ENCODE data around the gene DCTN5.
A peak's percentile ranks its signal among the peaks of the same experiment; 100 is the strongest.
"Not testable (repeated sequence)": the region's sequence is repeated elsewhere in the genome, so short reads cannot be mapped to it uniquely, and the experiment has no call there.

Gene DCTN5

GRCh38 chr16:23694644-23695373 is 53.5 kb downstream of the DCTN5 start:
- no peak for DNase-seq

- DNase-seq: no peak
Observed at GRCh38 chr16:23695756-23696155, 54.5 kb downstream of the DCTN5 start.

DNA sequence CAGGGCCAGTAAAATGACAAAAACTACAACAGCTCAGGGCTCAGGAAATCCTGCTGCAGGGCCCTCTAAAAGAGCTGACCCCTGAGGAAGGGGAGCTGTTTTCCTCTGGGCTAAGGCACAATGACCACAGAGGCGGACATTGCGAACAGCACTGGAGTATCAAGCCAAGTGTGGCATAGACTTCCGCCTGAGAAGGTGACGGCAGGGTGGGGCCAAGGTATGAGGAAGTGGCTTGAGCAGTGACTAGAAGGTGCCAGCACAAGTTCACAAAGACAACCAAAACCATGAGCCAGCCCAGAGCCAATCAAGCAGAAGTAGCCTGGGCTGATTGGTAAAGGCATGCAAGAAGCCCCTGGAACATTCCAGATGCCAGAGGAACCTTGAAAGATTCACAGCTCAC is 57.8 kb downstream of the DCTN5 start:
- DNase-seq: no peak

- DNase-seq: no peak
Observed at GRCh38 chr16:23700093-23700492, 58.8 kb downstream of the DCTN5 start.

- DNase-seq: peak; percentile 2
Observed at GRCh38 chr16:23700509-23700908, 59.2 kb downstream of the DCTN5 start.

DNA sequence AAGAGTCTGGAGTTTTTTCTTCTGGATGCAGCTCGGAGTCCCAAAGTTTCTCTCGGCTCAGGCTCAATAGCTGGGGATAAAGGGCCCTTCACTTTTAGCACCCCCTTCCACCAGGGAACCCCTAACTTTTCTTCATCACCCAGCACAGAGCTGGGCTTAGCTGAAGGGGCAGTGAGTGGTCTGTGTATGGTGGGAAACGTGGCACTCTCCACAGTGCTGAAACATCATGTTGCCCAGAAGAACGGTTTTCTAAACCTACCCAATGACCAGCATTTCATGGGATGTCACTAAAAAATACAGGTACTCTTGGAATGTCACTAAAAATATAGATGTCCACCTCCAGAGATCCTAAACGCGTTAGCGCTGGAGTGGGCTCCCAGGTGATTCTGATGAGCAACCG is 59.8 kb downstream of the DCTN5 start:
- DNase-seq: no peak

GRCh38 chr16:23702951-23703350 is 61.7 kb downstream of the DCTN5 start:
- no peak for DNase-seq

GRCh38 chr16:23704772-23705516 is 63.7 kb downstream of the DCTN5 start:
- DNase-seq: no peak

DNA sequence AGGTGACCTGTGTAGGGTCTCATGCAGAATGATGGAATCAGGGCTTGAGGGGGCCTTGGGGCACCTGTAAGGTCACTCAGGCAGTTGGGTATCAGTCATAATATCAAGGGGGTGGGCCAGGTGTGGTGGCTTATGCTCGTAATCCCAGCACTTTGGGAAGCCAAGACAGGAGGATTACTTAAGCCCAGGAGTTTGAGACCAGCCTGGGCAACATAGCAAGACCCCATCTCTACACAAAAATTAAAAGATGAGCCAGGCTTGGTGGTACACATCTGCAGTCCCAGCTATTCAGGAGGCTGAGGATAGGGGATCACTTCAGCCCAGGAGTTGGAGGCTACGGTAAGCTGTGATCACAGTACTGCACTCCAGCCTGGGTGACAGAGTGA is 64.2 kb downstream of the DCTN5 start:
- no peak for DNase-seq

- no peak for DNase-seq
Observed at GRCh38 chr16:23706439-23706838, 65.2 kb downstream of the DCTN5 start.

- DNase-seq: peak; percentile 49
Observed at GRCh38 chr16:23709536-23709935, 68.3 kb downstream of the DCTN5 start.

DNA sequence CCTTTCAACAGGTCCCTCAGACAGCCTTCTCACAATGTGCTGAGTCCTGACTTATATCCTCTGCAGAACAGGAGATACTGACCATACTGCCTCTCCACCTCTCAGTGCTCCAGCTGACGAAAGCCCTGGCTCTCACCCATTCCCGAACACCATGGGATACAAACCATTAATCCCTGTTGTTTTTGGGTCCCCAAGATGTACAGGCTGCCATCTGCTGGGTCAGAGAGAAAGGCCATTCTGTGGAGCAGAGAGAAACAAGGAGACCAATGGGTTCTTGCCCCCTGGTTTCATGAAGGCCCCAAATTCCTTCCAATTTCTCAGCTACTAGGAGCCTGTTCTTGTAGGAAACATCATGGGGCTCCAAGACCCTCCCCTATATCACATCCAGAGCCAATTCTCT is 68.7 kb downstream of the DCTN5 start:
- no peak for DNase-seq

GRCh38 chr16:23710504-23710903 is 69.2 kb downstream of the DCTN5 start:
- no peak for DNase-seq

DNA sequence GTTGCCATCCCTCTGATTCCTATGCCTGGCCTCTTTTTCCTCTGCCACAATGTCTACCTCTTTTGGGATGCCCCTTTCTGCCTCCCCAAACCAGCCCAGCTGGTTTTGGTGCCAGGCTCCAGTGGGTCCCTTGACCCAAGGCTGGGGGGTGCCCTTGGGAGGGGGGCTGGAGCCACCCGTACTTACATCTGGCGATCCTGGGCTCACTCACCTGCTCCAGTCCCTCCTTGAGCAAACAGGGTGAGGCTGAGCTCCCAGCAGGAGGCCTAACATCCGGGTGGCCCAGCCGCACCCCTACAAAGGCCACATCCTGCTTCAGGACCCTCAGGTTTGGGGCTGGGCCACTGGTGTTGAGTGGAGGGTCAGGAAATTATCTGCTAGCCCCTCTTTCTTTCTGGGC is 70.5 kb downstream of the DCTN5 start:
- DNase-seq: no peak

DNA sequence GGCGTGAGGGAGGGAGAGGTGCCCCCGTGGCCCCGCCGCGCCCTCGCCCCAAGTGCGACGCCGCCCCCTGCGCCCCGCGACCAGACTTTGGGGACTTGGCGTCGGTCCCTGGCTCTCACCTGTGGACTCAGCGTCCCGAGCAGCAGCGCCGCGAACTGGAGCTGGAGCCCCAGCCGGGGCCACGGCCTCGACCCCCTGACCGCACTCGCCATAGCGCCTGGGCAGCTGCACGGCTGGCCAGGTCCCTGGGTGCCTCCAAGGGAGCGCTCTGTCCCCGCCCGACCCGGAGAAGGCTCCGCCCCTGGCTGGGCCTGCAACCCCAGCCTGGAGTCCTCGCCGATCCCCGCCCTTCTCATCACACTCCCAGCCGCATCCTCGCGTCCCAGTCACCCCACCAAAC is 71.7 kb downstream of the DCTN5 start, which contains the start of gene ERN2:
Gene ERN2, minus strand, starts transcription at position 247 of the 400 bp plus-strand sequence. Its CDS starts 35 bp downstream, at position 212.
- DNase-seq: no peak

DNA sequence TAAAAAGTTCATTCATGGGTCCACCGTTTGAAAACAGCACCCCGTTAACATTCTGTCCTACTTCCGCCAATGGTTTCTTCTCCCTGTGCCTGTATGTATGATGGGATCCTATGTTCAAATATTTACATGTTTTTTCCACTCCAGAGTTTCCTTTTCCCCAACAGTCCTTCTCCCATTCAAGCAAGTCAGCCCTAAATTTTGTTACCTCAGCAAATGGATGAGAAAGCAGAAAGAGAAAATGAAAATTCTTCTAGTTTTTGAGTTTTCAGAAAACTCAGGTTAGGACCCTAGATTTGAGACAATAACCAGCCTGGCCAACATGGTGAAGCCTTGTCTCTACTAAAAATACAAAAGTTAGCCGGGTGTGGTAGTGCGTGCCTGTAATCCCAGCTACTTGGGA is 75.2 kb downstream of the DCTN5 start:
- DNase-seq: no peak

- DNase-seq: not testable (repeated sequence)
Observed at GRCh38 chr16:23722613-23723240, 81.5 kb downstream of the DCTN5 start.

DNA sequence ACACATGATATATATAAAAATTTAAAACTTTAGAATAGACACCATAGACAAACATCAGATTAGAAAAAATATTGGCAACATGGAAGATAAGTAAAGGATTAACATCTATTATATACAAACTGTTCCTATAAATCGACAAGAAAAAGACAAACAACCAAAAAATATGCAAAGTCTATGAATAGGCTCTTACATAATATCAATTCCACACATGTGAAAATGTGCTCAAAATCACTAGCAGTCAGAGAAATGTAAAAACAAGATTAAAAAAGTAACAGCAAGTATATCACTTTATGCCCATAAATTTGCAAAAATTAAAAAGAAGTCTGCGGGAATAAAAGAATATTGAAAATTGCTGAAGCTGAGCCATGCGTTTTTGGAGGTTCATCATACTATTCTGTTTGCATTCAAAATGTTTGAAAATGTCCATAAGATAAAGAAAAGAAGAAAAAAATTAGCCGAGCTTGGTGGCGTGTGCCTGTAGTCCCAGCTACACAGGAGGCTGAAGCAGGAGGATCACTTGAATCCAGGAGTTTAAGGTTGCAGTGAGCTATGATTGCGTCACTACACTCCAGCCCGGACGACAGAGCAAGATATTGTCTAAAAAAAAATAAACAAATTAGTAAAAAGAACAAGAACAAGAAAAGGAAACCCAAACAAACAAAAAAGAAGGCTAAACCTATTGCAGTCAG is 83.0 kb downstream of the DCTN5 start:
- no peak for DNase-seq

DNA sequence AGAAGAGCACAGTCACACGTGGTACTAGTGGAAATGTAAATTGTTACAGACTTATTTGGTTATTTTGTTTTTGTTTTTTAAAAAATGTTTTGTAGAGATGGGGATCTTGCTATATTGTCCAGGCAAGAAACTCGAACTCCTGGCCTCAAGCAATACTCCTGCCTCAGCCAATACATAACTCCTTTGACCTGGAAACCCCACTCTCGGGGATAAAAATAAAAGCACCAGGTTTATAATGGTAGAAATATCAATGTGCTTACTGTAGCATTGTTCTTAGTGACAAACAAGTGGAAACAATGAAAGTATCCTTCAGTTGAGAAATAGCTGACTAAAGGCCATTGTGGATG is 83.5 kb downstream of the DCTN5 start:
- no peak for DNase-seq

DNA sequence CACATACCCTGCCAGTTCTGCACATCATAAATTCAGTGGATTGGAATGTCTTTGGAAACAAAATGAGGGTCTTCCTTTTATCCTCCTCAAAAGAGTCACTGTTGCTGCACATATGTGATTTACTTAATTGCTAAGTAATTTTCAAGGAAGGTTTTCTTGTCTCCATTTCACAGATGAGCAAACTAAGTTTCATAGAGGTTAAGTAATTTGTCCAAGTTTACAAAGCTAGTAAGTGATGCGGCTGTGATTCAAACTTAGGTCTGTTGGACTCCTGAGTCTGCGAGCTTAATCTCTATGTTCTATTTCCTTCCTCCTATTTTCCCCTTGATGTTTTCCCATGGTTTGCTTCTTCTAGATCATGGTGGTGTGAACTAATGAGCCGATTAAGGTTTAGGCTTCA is 85.4 kb downstream of the DCTN5 start:
- DNase-seq: no peak

Data from NCI-H1105 treated with DMSO at 0.1 percent for 48 hours (cell line).